ENCODE data around the gene SCGB3A2. TPM values are rescaled to one million over a fixed set of nuclear protein-coding genes. Genes with fewer than 3 reads are reported as not detected.
A peak's percentile ranks its signal among the peaks of the same experiment; 100 is the strongest.

The SCGB3A2 gene
- total RNA-seq, 1 experiment from 2014 or later: not detected

DNA sequence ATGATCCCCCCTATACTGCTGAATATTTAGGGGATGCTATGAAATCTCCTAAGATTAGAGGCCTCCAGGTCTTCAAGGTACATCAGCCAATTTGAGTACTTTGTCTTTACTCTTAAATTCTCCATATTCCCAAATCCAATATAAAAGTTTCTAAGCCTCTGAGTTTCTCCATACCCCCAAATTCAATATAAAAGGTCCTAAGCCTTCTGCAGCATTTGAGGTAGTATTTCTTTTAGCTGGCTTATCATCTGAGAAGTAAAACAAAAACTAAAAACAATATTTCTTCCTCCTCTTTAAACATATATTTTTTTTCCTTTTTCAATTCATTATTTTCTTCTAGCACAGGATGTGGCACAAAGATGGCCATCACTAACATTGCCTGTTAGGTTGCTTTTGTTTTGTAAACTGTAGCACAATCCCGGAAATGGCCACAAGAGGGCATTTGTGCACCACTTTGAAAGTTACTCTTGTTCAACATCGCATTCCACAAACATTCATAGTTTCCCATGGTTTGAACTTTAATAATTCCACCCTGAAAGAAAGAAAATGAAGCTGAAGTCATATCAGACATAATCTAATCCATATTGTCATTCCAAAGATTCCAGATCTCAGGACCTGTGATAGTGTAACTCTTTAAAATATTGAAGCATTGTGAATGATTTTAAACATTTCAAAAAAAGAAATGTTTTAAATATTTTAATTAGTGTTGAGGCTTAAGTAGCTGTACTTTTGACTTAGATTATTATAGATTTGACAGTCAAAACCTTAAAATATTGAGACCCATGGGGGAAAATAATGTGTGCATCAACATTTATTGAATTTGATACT lies 21.0 kb upstream of the SCGB3A2 start:
- H3K4me3 Mint-ChIP-seq (ENCODE audit: unreplicated experiment): no peak overlapping the region
- Histone ChIP-seq H3K9me3 (no peaks in the 10 kb centered on the region), H3K4me3 (ENCODE audit: low read depth, low read length) (no peak overlapping the region), H3K36me3 (ENCODE audit: control insufficient read depth, insufficient read depth, low read length) (no peaks in the 10 kb centered on the region), H3K4me1 (no peaks in the 10 kb centered on the region; the same call in 1 of the 2 replicates), H3K27me3 (replicated peaks; ENCODE audit: control insufficient read depth, insufficient read depth, low read length) (no peaks in the 10 kb centered on the region)
- no peaks in the 10 kb centered on the region for H3K9me3 Mint-ChIP-seq (ENCODE audit: unreplicated experiment)
- no peaks in the 10 kb centered on the region for H3K36me3 Mint-ChIP-seq (ENCODE audit: insufficient read depth, unreplicated experiment)
- ChIA-PET POLR2A (no interaction called here), CTCF (interaction anchor here (0.7 to 0.8 kb wide), 4 partner anchors 20 to 874 kb away, joined by 3 to 4 read pairs (median 3); no protein-coding TSS in a partner anchor)
- peak; percentile 66 to 71 for DNase-seq
- intact Hi-C loops (cut with micrococcal nuclease; ENCODE audit: unreplicated experiment): loop anchor here (1.0 to 10.0 kb wide), 4 partner anchors 26 to 247 kb away; partner anchors contain the start of gene SPINK1
- BruUV-seq (replicated peaks): no TSS peak
- no peak overlapping the region for H3K27ac Mint-ChIP-seq (ENCODE audit: unreplicated experiment)
- H3K4me1 Mint-ChIP-seq (ENCODE audit: low read depth, unreplicated experiment): peaks cover 6% of the 10 kb centered on the region
- no peaks in the 10 kb centered on the region for H3K27me3 Mint-ChIP-seq (ENCODE audit: insufficient read depth, unreplicated experiment)
- TF ChIP-seq, protein P1, sequence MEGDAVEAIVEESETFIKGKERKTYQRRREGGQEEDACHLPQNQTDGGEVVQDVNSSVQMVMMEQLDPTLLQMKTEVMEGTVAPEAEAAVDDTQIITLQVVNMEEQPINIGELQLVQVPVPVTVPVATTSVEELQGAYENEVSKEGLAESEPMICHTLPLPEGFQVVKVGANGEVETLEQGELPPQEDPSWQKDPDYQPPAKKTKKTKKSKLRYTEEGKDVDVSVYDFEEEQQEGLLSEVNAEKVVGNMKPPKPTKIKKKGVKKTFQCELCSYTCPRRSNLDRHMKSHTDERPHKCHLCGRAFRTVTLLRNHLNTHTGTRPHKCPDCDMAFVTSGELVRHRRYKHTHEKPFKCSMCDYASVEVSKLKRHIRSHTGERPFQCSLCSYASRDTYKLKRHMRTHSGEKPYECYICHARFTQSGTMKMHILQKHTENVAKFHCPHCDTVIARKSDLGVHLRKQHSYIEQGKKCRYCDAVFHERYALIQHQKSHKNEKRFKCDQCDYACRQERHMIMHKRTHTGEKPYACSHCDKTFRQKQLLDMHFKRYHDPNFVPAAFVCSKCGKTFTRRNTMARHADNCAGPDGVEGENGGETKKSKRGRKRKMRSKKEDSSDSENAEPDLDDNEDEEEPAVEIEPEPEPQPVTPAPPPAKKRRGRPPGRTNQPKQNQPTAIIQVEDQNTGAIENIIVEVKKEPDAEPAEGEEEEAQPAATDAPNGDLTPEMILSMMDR (IDR thresholded peaks at IDR 0.05; ENCODE audit: insufficient read depth in 1 of 2, low read depth in 1 of 2, low read length in 1 of 2, severe bottlenecking in 1 of 2, unreplicated experiment in 1 of 2): peak; percentile 77 to 81

DNA sequence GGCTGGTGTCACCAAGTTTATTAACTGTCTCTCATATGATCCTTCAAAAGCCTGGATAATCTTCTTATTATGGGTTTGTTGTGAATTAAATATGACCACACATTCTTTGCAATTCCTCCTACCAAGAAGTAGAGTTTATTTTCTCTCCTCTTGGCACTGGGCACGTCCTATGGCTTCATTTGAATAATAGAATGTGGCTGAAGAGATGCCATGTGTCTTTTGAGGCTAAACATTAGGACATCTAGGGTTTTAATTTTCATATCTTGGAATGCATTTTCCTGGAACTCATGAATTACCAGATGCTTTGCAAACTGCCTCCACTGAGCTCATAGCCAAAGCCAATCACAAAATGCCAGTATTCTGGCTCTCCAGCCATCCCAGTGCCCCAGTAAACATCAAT lies 19.9 kb upstream of the SCGB3A2 start:
- intact Hi-C loops (cut with micrococcal nuclease; ENCODE audit: unreplicated experiment): loop anchor here (10.0 kb wide), 1 partner anchor 246 kb away; no protein-coding TSS in a partner anchor
- no peak overlapping the region for H3K27ac Mint-ChIP-seq (ENCODE audit: unreplicated experiment)
- no peak for DNase-seq
- no peaks in the 10 kb centered on the region for H3K36me3 Mint-ChIP-seq (ENCODE audit: insufficient read depth, unreplicated experiment)
- POLR2A ChIA-PET: no interaction called here
- TF ChIP-seq, protein P1 (IDR thresholded peaks at IDR 0.05; ENCODE audit: insufficient read depth in 1 of 2, low read depth in 1 of 2, low read length in 1 of 2, severe bottlenecking in 1 of 2, unreplicated experiment in 1 of 2): no peak
- no peaks in the 10 kb centered on the region for H3K36me3 ChIP-seq (ENCODE audit: control insufficient read depth, insufficient read depth, low read length)
- no peaks in the 10 kb centered on the region; the same call in 1 of the 2 replicates for H3K4me1 ChIP-seq
- CTCF ChIA-PET: interaction anchor here (0.6 kb wide), 1 partner anchor 40 kb away, joined by 3 read pairs; no protein-coding TSS in a partner anchor
- H3K4me3 ChIP-seq (ENCODE audit: low read depth, low read length): no peak overlapping the region
- no peaks in the 10 kb centered on the region for H3K27me3 ChIP-seq (replicated peaks; ENCODE audit: control insufficient read depth, insufficient read depth, low read length)
- no peak overlapping the region for H3K4me3 Mint-ChIP-seq (ENCODE audit: unreplicated experiment)
- BruUV-seq (replicated peaks): no TSS peak
- no peaks in the 10 kb centered on the region for H3K9me3 Mint-ChIP-seq (ENCODE audit: unreplicated experiment)
- H3K27me3 Mint-ChIP-seq (ENCODE audit: insufficient read depth, unreplicated experiment): no peaks in the 10 kb centered on the region
- H3K9me3 ChIP-seq: no peaks in the 10 kb centered on the region
- peaks cover 6% of the 10 kb centered on the region for H3K4me1 Mint-ChIP-seq (ENCODE audit: low read depth, unreplicated experiment)

DNA sequence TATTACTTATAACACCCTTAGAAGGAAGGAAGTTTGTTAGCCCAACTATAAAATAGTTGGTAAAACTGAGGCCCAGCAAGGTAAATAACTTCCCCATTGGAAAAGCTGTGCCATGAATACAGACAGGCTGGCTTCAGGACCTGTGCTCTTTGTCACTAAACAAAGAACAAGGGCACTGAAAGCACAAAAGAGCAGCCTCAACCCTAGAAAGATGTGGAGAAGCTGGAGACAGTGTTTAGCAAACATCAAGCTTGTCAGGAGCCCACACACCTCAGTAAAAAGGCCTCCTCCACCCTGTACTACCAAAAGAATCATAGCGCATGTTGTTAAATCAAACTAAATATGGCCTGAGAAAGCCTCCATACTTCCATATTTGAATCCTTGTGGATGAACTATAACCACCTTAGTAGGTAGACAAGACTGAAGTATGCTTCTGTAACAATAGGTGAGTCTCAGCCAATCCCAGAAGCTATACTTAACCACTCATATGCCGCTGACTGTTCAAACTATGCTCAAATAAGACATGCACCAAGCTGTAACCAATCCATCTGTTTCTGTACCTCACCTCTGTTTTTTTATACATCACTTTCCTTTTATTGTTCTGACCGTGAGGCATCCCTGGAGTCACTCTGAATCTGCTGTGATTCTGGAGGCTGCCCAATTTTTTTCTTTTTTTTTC lies 18.4 kb upstream of the SCGB3A2 start:
- Histone ChIP-seq H3K9me3 (no peaks in the 10 kb centered on the region), H3K4me1 (no peaks in the 10 kb centered on the region; the same call in 1 of the 2 replicates), H3K27me3 (replicated peaks; ENCODE audit: control insufficient read depth, insufficient read depth, low read length) (no peaks in the 10 kb centered on the region), H3K36me3 (ENCODE audit: control insufficient read depth, insufficient read depth, low read length) (no peaks in the 10 kb centered on the region), H3K4me3 (ENCODE audit: low read depth, low read length) (no peak overlapping the region)
- no peak overlapping the region for H3K27ac Mint-ChIP-seq (ENCODE audit: unreplicated experiment)
- no peaks in the 10 kb centered on the region for H3K36me3 Mint-ChIP-seq (ENCODE audit: insufficient read depth, unreplicated experiment)
- H3K9me3 Mint-ChIP-seq (ENCODE audit: unreplicated experiment): no peaks in the 10 kb centered on the region
- no peak for DNase-seq
- no TSS peak for BruUV-seq (replicated peaks)
- TF ChIP-seq, protein P1 (IDR thresholded peaks at IDR 0.05; ENCODE audit: insufficient read depth in 1 of 2, low read depth in 1 of 2, low read length in 1 of 2, severe bottlenecking in 1 of 2, unreplicated experiment in 1 of 2): no peak
- intact Hi-C loops (cut with micrococcal nuclease; ENCODE audit: unreplicated experiment): loop anchor here (10.0 kb wide), 1 partner anchor 245 kb away; no protein-coding TSS in a partner anchor
- CTCF ChIA-PET: interaction anchor here (1.0 kb wide), 1 partner anchor 27 kb away, joined by 4 read pairs; no protein-coding TSS in a partner anchor
- POLR2A ChIA-PET: no interaction called here
- H3K4me1 Mint-ChIP-seq (ENCODE audit: low read depth, unreplicated experiment): peaks cover 6% of the 10 kb centered on the region
- no peaks in the 10 kb centered on the region for H3K27me3 Mint-ChIP-seq (ENCODE audit: insufficient read depth, unreplicated experiment)
- no peak overlapping the region for H3K4me3 Mint-ChIP-seq (ENCODE audit: unreplicated experiment)
